Activated CD4-positive, alpha-beta T cell treated with anti-CD3 and anti-CD28 coated beads, Interleukin-2, amount 50 U/mL, for 48 hours (primary cell): Measurements from ENCODE around the gene SPECC1L.

Experiments
- DNase-seq, 2 experiments: peaks; one replicate each; pipeline ENCODE4 v3.0.0-alpha.2; 2020

SPECC1L gene

GRCh38 chr22:24376002-24376401, 105.4 kb downstream of the SPECC1L start:
- DNase-seq: no peak

- no peak for DNase-seq
Measured at GRCh38 chr22:24376586-24376985, 106.0 kb downstream of the SPECC1L start.

- no peak for DNase-seq
Measured at GRCh38 chr22:24379536-24379935, 108.9 kb downstream of the SPECC1L start.

GRCh38 chr22:24380220-24380904, 109.7 kb downstream of the SPECC1L start:
- no peak for DNase-seq

- no peak for DNase-seq
Measured at GRCh38 chr22:24380905-24381230, 110.2 kb downstream of the SPECC1L start.

- DNase-seq: no peak
Measured at GRCh38 chr22:24383061-24383460, 112.4 kb downstream of the SPECC1L start.

- no peak for DNase-seq
Measured at GRCh38 chr22:24384131-24384530, 113.5 kb downstream of the SPECC1L start.

- no peak for DNase-seq
Measured at GRCh38 chr22:24386937-24387471, 116.4 kb downstream of the SPECC1L start.

- DNase-seq: no peak
Measured at GRCh38 chr22:24389680-24390079, 119.0 kb downstream of the SPECC1L start.

GRCh38 chr22:24390156-24390555, 119.5 kb downstream of the SPECC1L start:
- DNase-seq: no peak

GRCh38 chr22:24390576-24390975, 119.9 kb downstream of the SPECC1L start:
- DNase-seq: no peak

GRCh38 chr22:24391836-24392217, 121.2 kb downstream of the SPECC1L start:
- DNase-seq: no peak

GRCh38 chr22:24392218-24392931, 121.7 kb downstream of the SPECC1L start:
- no peak for DNase-seq

GRCh38 chr22:24393012-24393559, 122.5 kb downstream of the SPECC1L start:
- no peak for DNase-seq

- no peak for DNase-seq
Measured at GRCh38 chr22:24393848-24394247, 123.2 kb downstream of the SPECC1L start.

GRCh38 chr22:24394254-24394653, 123.6 kb downstream of the SPECC1L start:
- no peak for DNase-seq

GRCh38 chr22:24398409-24398808, 127.8 kb downstream of the SPECC1L start:
- DNase-seq: no peak

- DNase-seq: no peak
Measured at GRCh38 chr22:24400034-24400725, 129.5 kb downstream of the SPECC1L start.

GRCh38 chr22:24400726-24401596, 130.3 kb downstream of the SPECC1L start:
- DNase-seq: no peak

- DNase-seq: no peak
Measured at GRCh38 chr22:24401931-24402367, 131.3 kb downstream of the SPECC1L start.

GRCh38 chr22:24402460-24403192, 132.0 kb downstream of the SPECC1L start:
- DNase-seq: no peak

GRCh38 chr22:24403346-24403745, 132.7 kb downstream of the SPECC1L start:
- no peak for DNase-seq
